Neutrophil (primary cell): Measurements from ENCODE around the gene C2orf69.

Source experiments
- H3K27ac ChIP-seq: fragments of 200-600 bp; sonication (generic); 2 replicates; pipeline ENCODE4 v1.5.1; 2016; ENCODE audit warnings: mild to moderate bottlenecking, moderate library complexity
- H3K27me3 ChIP-seq: fragments of 200-600 bp; sonication (generic); 2 replicates; pipeline ENCODE4 v1.6.0; 2016; ENCODE audit warnings: mild to moderate bottlenecking
- H3K36me3 ChIP-seq: fragments of 200-600 bp; sonication (generic); 2 replicates; pipeline ENCODE4 v1.5.1; 2017
- H3K4me1 ChIP-seq, 2 experiments: fragments of 200-600 bp in 1 of 2; sonication (generic) in 1 of 2; 1 replicate in 1 of 2; 2 replicates in 1 of 2; pipeline versions ENCODE4 v1.5.1 to v1.6.1; 2013 to 2016; ENCODE audit warnings: low read depth in 1 of 2, low read length in 1 of 2, mild to moderate bottlenecking in 1 of 2, moderate library complexity in 1 of 2; ENCODE audit not compliant: control insufficient read depth in 1 of 2, insufficient read depth in 1 of 2
- H3K4me3 ChIP-seq, 2 experiments: fragments of 200-600 bp in 1 of 2; sonication (generic) in 1 of 2; 1 replicate in 1 of 2; 2 replicates in 1 of 2; pipeline ENCODE4 v1.5.1; 2013 to 2016; ENCODE audit warnings: low read depth in 1 of 2, low read length in 1 of 2, mild to moderate bottlenecking in 1 of 2, moderate library complexity in 1 of 2
- H3K9me3 ChIP-seq: fragments of 200-600 bp; sonication (generic); 2 replicates; pipeline ENCODE4 v1.5.1; 2016
- CTCF ChIP-seq: fragments of 200-600 bp; sonication (generic); IDR thresholded peaks from 2 replicates; pipeline ENCODE4 v1.5.1; 2016; ENCODE audit warnings: antibody characterized with exemption

C2orf69 gene

DNA sequence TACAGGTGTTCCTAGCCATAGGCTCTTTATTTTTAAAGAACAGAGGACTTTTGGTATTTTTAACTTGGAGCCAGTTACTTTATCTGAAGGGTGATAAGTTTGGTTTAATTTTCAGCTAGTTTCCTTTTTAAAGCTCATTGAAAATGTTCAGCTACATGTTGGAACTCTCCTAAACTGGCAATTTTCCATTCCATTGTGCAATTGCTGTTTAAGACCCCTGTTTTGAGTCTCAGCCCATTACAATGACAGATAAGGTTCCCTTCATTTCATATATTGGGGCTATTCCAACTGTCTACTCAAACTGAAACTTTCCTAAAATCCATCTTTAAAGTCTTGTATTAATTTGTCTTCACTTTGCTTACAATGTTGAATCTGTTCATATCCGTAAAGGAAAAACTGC lies 55.9 kb downstream of the C2orf69 start:
- Histone ChIP-seq H3K27me3 (no peaks in the 10 kb centered on the region), H3K4me3 (no peak overlapping the region), H3K9me3 (no peaks in the 10 kb centered on the region), H3K27ac (no peak overlapping the region), H3K4me1 (no peaks in the 10 kb centered on the region), H3K36me3 (peaks cover 41% of the 10 kb centered on the region)
- TF ChIP-seq CTCF, result no peak

DNA sequence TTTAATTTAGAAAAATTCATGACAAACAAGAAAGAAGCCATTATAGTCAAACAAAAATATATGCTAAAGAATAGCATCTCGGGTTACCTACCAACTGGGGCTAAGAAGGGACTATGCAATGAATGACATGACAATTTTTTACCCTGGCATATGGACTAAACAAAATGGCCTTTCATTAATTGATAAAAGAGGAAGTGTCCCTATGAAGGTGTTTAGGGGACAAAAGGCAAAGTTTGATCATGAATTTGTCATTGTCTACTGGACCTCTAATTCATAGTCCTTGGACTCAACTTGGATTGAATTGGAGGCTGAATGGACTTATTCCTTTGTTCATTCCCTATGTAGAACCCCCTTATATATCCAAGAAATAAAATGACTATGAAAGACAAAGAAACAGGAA lies 57.0 kb downstream of the C2orf69 start:
- H3K27ac ChIP-seq, result no peak overlapping the region
- no peaks in the 10 kb centered on the region for H3K4me1 ChIP-seq
- H3K9me3 ChIP-seq, result no peaks in the 10 kb centered on the region
- H3K36me3 ChIP-seq, result peaks cover 32% of the 10 kb centered on the region
- no peak for TF ChIP-seq CTCF
- H3K27me3 ChIP-seq, result no peaks in the 10 kb centered on the region
- no peak overlapping the region for H3K4me3 ChIP-seq

DNA sequence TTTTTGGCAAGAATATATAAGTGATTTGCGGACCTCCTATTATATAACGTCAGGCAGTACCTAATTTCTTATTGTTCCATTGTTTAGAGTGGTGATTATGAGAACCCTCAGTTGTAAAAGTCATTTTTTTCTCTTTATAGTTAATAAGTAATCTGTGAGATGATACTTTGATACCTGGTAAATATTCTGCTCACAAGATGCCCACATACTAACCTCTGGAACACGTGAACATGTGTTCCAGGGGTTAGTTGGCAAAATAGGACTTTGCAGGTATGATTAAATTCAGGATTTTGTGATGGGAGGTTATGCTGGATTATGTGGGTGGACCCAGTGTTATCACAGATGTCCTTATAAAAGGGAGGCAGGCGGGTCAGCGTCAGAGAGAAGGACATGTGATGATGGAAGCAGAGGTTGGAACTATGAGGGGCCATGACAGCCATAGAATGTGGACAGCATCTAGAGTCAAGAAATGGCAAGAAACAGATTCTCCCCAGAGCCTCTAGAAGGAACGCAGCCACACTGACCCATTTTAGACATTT lies 61.1 kb downstream of the C2orf69 start:
- H3K9me3 ChIP-seq, result no peaks in the 10 kb centered on the region

GRCh38 chr2:199973703-199974102 lies 62.6 kb downstream of the C2orf69 start:
- Histone ChIP-seq H3K27me3 (no peaks in the 10 kb centered on the region), H3K27ac (no peak overlapping the region), H3K9me3 (no peaks in the 10 kb centered on the region), H3K4me3 (no peak overlapping the region), H3K36me3 (no peaks in the 10 kb centered on the region), H3K4me1 (no peaks in the 10 kb centered on the region)
- no peak for TF ChIP-seq CTCF

More for the DNA sequence above, 61.1 kb downstream of the C2orf69 start:
- Histone ChIP-seq H3K4me1 (no peaks in the 10 kb centered on the region), H3K27ac (no peak overlapping the region), H3K4me3 (no peak overlapping the region), H3K36me3 (no peaks in the 10 kb centered on the region), H3K27me3 (no peaks in the 10 kb centered on the region)
- no peak for TF ChIP-seq CTCF

- Histone ChIP-seq H3K36me3 (no peaks in the 10 kb centered on the region), H3K27me3 (peaks cover 12% of the 10 kb centered on the region), H3K4me1 (peaks cover 4 to 7% of the 10 kb centered on the region in 2 experiments), H3K9me3 (no peaks in the 10 kb centered on the region), H3K4me3 (no peak overlapping the region), H3K27ac (no peak overlapping the region)
- TF ChIP-seq CTCF, result no peak
These were observed 64.3 kb downstream of the C2orf69 start for GRCh38 chr2:199975273-199975895.
